CD4-positive, alpha-beta memory T cell (primary cell): ENCODE measurements around the gene NSUN6. TPM values are rescaled to one million over a fixed set of nuclear protein-coding genes. Genes with fewer than 3 reads are reported as not detected.
"Not testable (repeated sequence)": the region's sequence is repeated elsewhere in the genome, so short reads cannot be mapped to it uniquely, and the experiment has no call there.

ENCODE experiments used
- CTCF ChIA-PET: fragments of 350-600 bp; sonication (Branson Sonifier 250); formaldehyde crosslinking; loops from one replicate; lab custom pipeline; 2021; ENCODE audit warnings: inconsistent platforms; ENCODE audit not compliant: partially characterized antibody; lab: Charles Lee
- POLR2A ChIA-PET: fragments of 350-600 bp; sonication (Branson Sonifier 250); formaldehyde crosslinking; loops from one replicate; lab custom pipeline; 2021; ENCODE audit not compliant: partially characterized antibody; lab: Charles Lee
- DNase-seq, 5 donors: peaks; one replicate each; pipeline versions ENCODE4 v3.0.0 to v3.0.0-alpha.2; 2020 to 2022; ENCODE audit warnings: mixed read lengths in 1 of 5
- H3K27ac ChIP-seq: one replicate; pipeline ENCODE4 v1.7.0; 2013; ENCODE audit warnings: low read depth, low read length
- H3K27me3 ChIP-seq: 2 replicates; pipeline ENCODE4 v1.7.0; 2013; ENCODE audit warnings: mild to moderate bottlenecking, low read length, moderate library complexity; ENCODE audit not compliant: insufficient read depth
- H3K36me3 ChIP-seq: 2 replicates; pipeline ENCODE4 v1.7.0; 2013; ENCODE audit warnings: mild to moderate bottlenecking, low read length, moderate library complexity; ENCODE audit not compliant: insufficient read depth
- H3K4me1 ChIP-seq: 2 replicates; pipeline ENCODE4 v1.7.0; 2013; ENCODE audit warnings: mild to moderate bottlenecking, low read length, moderate library complexity; ENCODE audit not compliant: insufficient read depth
- H3K4me3 ChIP-seq, 2 donors: one replicate each; pipeline ENCODE4 v1.7.0; 2013; ENCODE audit warnings: low read length in 2 of 2, mild to moderate bottlenecking in 1 of 2
- H3K9me3 ChIP-seq, 2 donors: one replicate each; pipeline ENCODE4 v1.7.0; 2013; ENCODE audit warnings: low read length in 2 of 2, control low read depth in 1 of 2; ENCODE audit not compliant: control insufficient read depth in 1 of 2
- H3K27ac Mint-ChIP-seq, 7 donors: one replicate each; pipeline ENCODE4 v1.8.0; 2020 to 2021; ENCODE audit warnings: mixed read lengths in 7 of 7, mild to moderate bottlenecking in 6 of 7, inconsistent platforms in 3 of 7, moderate library complexity in 3 of 7
- H3K27me3 Mint-ChIP-seq, 2 donors: one replicate each; pipeline ENCODE4 v1.8.0; 2020 to 2021; ENCODE audit warnings: mixed read lengths in 2 of 2
- H3K36me3 Mint-ChIP-seq, 2 donors: one replicate each; pipeline ENCODE4 v1.8.0; 2020 to 2021; ENCODE audit warnings: mixed read lengths in 2 of 2, inconsistent platforms in 1 of 2, mild to moderate bottlenecking in 1 of 2
- H3K4me1 Mint-ChIP-seq, 4 donors: one replicate each; pipeline ENCODE4 v1.8.0; 2020 to 2021; ENCODE audit warnings: mixed read lengths in 4 of 4, mild to moderate bottlenecking in 1 of 4
- H3K4me3 Mint-ChIP-seq, 8 donors: one replicate each; pipeline ENCODE4 v1.8.0; 2020 to 2021; ENCODE audit warnings: mixed read lengths in 8 of 8, mild to moderate bottlenecking in 7 of 8, moderate library complexity in 6 of 8, inconsistent platforms in 3 of 8
- H3K9me3 Mint-ChIP-seq, 8 donors: one replicate each; pipeline ENCODE4 v1.8.0; 2020 to 2021; ENCODE audit warnings: mixed read lengths in 8 of 8, mild to moderate bottlenecking in 5 of 8, inconsistent platforms in 3 of 8, moderate library complexity in 1 of 8
- intact Hi-C: fragments of 100-400 bp; cut with micrococcal nuclease; formaldehyde crosslinking; loops from one replicate; pipeline ENCODE4 v1.15.1; 2023
- polyA plus RNA-seq, 2 donors: library from polyadenylated mRNA; unstranded; fragments of 300-500 nt; fragmentation: Illumina TruSeq; gene quantifications; one replicate each; pipeline ENCODE4 v1.2.3, GENCODE V29; 2021
- total RNA-seq, 2 experiments: library from RNA; stranded (reverse); gene quantifications; one replicate each; pipeline ENCODE4 v1.2.3, GENCODE V29; 2021

NSUN6 gene
- total and polyA plus RNA-seq, 4 experiments from 2014 or later = 5.5 to 43.4 (median 26.1) TPM

- Histone ChIP-seq H3K27ac (no peak overlapping the region), H3K27me3 (no peaks in the 10 kb centered on the region), H3K36me3 (peaks cover 9% of the 10 kb centered on the region), H3K4me3 (no peak overlapping the region), H3K4me1 (no peaks in the 10 kb centered on the region), H3K9me3 (no peaks in the 10 kb centered on the region)
- no peaks in the 10 kb centered on the region for H3K4me1 Mint-ChIP-seq
- ChIA-PET POLR2A (no interaction called here), CTCF (no interaction called here)
- no peak overlapping the region for H3K4me3 Mint-ChIP-seq
- H3K36me3 Mint-ChIP-seq = peaks cover 64 to 69% of the 10 kb centered on the region in 2 donors
- peaks cover 0 to 21% (median 13%) of the 10 kb centered on the region in 8 donors for H3K9me3 Mint-ChIP-seq
- H3K27me3 Mint-ChIP-seq = no peaks in the 10 kb centered on the region
- intact Hi-C loops = no loop called here
- H3K27ac Mint-ChIP-seq = no peak overlapping the region
- DNase-seq = no peak
These were observed 74.8 kb downstream of the NSUN6 start for GRCh38 chr10:18576586-18576985.

GRCh38 chr10:18572959-18573561, 78.3 kb downstream of the NSUN6 start:
- H3K27ac Mint-ChIP-seq = no peak overlapping the region
- CTCF ChIA-PET = no interaction called here

GRCh38 chr10:18571780-18572179, 79.6 kb downstream of the NSUN6 start:
- Mint-ChIP-seq H3K9me3 (peaks cover 0 to 2% (median under 1%) of the 10 kb centered on the region in 8 donors), H3K4me3 (no peak overlapping the region), H3K27ac (no peak overlapping the region), H3K27me3 (no peaks in the 10 kb centered on the region), H3K4me1 (no peaks in the 10 kb centered on the region), H3K36me3 (peaks cover 21 to 26% of the 10 kb centered on the region in 2 donors)
- Histone ChIP-seq H3K27me3 (no peaks in the 10 kb centered on the region), H3K4me1 (no peaks in the 10 kb centered on the region), H3K9me3 (no peaks in the 10 kb centered on the region), H3K36me3 (no peaks in the 10 kb centered on the region), H3K27ac (no peak overlapping the region), H3K4me3 (no peak overlapping the region)
- ChIA-PET CTCF (no interaction called here), POLR2A (no interaction called here)
- intact Hi-C loops = no loop called here
- DNase-seq = no peak

More at GRCh38 chr10:18572959-18573561, 78.3 kb downstream of the NSUN6 start:
- Histone ChIP-seq H3K4me1 (no peaks in the 10 kb centered on the region), H3K9me3 (no peaks in the 10 kb centered on the region), H3K27me3 (no peaks in the 10 kb centered on the region), H3K36me3 (no peaks in the 10 kb centered on the region), H3K27ac (no peak overlapping the region), H3K4me3 (no peak overlapping the region)
- DNase-seq = no peak
- Mint-ChIP-seq H3K4me3 (no peak overlapping the region), H3K4me1 (no peaks in the 10 kb centered on the region), H3K36me3 (peaks cover 33 to 38% of the 10 kb centered on the region in 2 donors), H3K27me3 (no peaks in the 10 kb centered on the region), H3K9me3 (peaks cover 0 to 11% (median 7%) of the 10 kb centered on the region in 8 donors)
- intact Hi-C loops = no loop called here
- POLR2A ChIA-PET = no interaction called here

- H3K27me3 Mint-ChIP-seq = no peaks in the 10 kb centered on the region
- H3K36me3 Mint-ChIP-seq = peaks cover 15 to 19% of the 10 kb centered on the region in 2 donors
- H3K36me3 ChIP-seq = no peaks in the 10 kb centered on the region
These were observed 80.3 kb downstream of the NSUN6 start for GRCh38 chr10:18571076-18571475.

GRCh38 chr10:18570386-18570785, 81.0 kb downstream of the NSUN6 start:
- H3K36me3 ChIP-seq, CTCF ChIA-PET, POLR2A ChIA-PET, intact Hi-C loops, H3K27me3 Mint-ChIP-seq, H3K4me1 Mint-ChIP-seq, H3K4me3 Mint-ChIP-seq, H3K9me3 Mint-ChIP-seq, H3K9me3 ChIP-seq, H3K4me3 ChIP-seq, H3K27ac ChIP-seq, H3K27ac Mint-ChIP-seq, DNase-seq, H3K4me1 ChIP-seq, H3K27me3 ChIP-seq: not testable (repeated sequence)
- peaks cover 8 to 12% of the 10 kb centered on the region in 2 donors for H3K36me3 Mint-ChIP-seq

More at GRCh38 chr10:18571076-18571475, 80.3 kb downstream of the NSUN6 start:
- Histone ChIP-seq H3K4me1 (no peaks in the 10 kb centered on the region), H3K4me3 (no peak overlapping the region), H3K9me3 (no peaks in the 10 kb centered on the region), H3K27me3 (no peaks in the 10 kb centered on the region), H3K27ac (no peak overlapping the region)
- Mint-ChIP-seq H3K27ac (no peak overlapping the region), H3K9me3 (peaks cover 0 to 2% (median 0%) of the 10 kb centered on the region in 8 donors), H3K4me1 (no peaks in the 10 kb centered on the region), H3K4me3 (no peak overlapping the region)
- ChIA-PET POLR2A (no interaction called here), CTCF (no interaction called here)
- no peak for DNase-seq
- intact Hi-C loops = no loop called here

- Mint-ChIP-seq H3K36me3 (no peaks in the 10 kb centered on the region), H3K27me3 (no peaks in the 10 kb centered on the region), H3K4me3 (no peak overlapping the region), H3K4me1 (no peaks in the 10 kb centered on the region), H3K27ac (no peak overlapping the region), H3K9me3 (no peaks in the 10 kb centered on the region)
- no peak overlapping the region for H3K27ac ChIP-seq
- H3K4me3 ChIP-seq = no peak overlapping the region
- ChIA-PET POLR2A (no interaction called here), CTCF (no interaction called here)
- no peaks in the 10 kb centered on the region for H3K4me1 ChIP-seq
- H3K27me3 ChIP-seq = no peaks in the 10 kb centered on the region
- no peaks in the 10 kb centered on the region for H3K9me3 ChIP-seq
- intact Hi-C loops = no loop called here
- DNase-seq = no peak
- H3K36me3 ChIP-seq = no peaks in the 10 kb centered on the region
These were observed 84.0 kb downstream of the NSUN6 start for GRCh38 chr10:18567343-18567856.

GRCh38 chr10:18566177-18566576, 85.2 kb downstream of the NSUN6 start:
- no peak for DNase-seq
- Histone ChIP-seq H3K4me1 (no peaks in the 10 kb centered on the region), H3K27me3 (no peaks in the 10 kb centered on the region), H3K27ac (no peak overlapping the region), H3K4me3 (no peak overlapping the region), H3K36me3 (no peaks in the 10 kb centered on the region), H3K9me3 (no peaks in the 10 kb centered on the region)
- Mint-ChIP-seq H3K27me3 (no peaks in the 10 kb centered on the region), H3K36me3 (no peaks in the 10 kb centered on the region), H3K9me3 (no peaks in the 10 kb centered on the region), H3K4me1 (no peaks in the 10 kb centered on the region), H3K27ac (no peak overlapping the region), H3K4me3 (no peak overlapping the region)
- CTCF ChIA-PET = no interaction called here
- POLR2A ChIA-PET = no interaction called here
- intact Hi-C loops = no loop called here
